ENCODE measurements around the gene DDX52. TPM values are rescaled to one million over a fixed set of nuclear protein-coding genes. Genes with fewer than 3 reads are reported as not detected.

DDX52 gene
- total RNA-seq, 4 donors from 2014 or later, result 18.1 to 20.4 (median 19.4) TPM

DNA sequence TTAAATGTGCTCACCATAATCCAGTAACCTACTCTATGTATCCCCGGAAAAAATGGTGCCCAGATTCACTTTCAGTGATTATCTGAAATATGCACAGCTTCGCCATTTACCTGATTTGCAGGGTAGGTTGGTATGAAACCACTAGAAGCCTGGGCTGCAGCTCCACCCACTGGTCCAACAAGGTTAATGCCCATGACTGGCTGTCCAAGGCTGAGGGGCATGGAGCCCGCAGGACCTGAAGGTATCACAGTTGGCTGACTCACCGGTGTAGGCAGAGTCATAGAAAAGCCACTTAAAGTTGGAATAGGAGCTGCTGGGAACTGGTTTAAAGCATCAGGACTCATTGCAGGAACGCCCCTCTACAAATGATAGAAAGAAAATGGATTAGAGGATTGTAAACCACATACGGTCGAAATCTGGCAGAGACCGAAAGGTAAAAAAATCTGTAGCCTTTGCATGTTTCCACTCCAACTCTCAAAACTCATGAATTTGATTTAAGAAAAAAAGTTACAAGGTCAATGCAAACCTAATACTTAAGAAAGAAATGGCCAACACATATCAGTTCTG is 72.6 kb downstream of the DDX52 start:
- no peak for DNase-seq (ENCODE audit: low spot score in 2 of 2)
- TF ChIP-seq CTCF (IDR thresholded peaks at IDR 0.05) (no peak), POLR2A (IDR thresholded peaks at IDR 0.05) (no peak)

GRCh38 chr17:37568350-37569053 is 74.7 kb downstream of the DDX52 start:
- intact Hi-C loops (cut with DNase I; ENCODE audit: low total_unique reads), result no loop called here
- 90 to 94% methylated on average over 2 of the region's 2 CpGs for WGBS, 2 donors
- no peak for DNase-seq (ENCODE audit: low spot score in 2 of 2)
- TF ChIP-seq CTCF (IDR thresholded peaks at IDR 0.05) (no peak), POLR2A (IDR thresholded peaks at IDR 0.05) (no peak)
- H3K4me3 ChIP-seq (ENCODE audit: low read depth, poor library complexity, severe bottlenecking), result no peak overlapping the region

More for the DNA sequence above, 72.6 kb downstream of the DDX52 start:
- 81 to 85% methylated on average over 8 of the region's 8 CpGs for WGBS, 2 donors
- intact Hi-C loops (cut with DNase I; ENCODE audit: low total_unique reads), result no loop called here
- H3K4me3 ChIP-seq (ENCODE audit: low read depth, poor library complexity, severe bottlenecking), result no peak overlapping the region

GRCh38 chr17:37567538-37567937 is 75.7 kb downstream of the DDX52 start:
- TF ChIP-seq POLR2A (IDR thresholded peaks at IDR 0.05) (no peak), CTCF (IDR thresholded peaks at IDR 0.05) (no peak)
- H3K4me3 ChIP-seq (ENCODE audit: low read depth, poor library complexity, severe bottlenecking), result no peak overlapping the region
- WGBS, 2 donors, result 82 to 85% methylated on average over 4 of the region's 4 CpGs
- no peak for DNase-seq (ENCODE audit: low spot score in 2 of 2)
- intact Hi-C loops (cut with DNase I; ENCODE audit: low total_unique reads), result no loop called here

DNA sequence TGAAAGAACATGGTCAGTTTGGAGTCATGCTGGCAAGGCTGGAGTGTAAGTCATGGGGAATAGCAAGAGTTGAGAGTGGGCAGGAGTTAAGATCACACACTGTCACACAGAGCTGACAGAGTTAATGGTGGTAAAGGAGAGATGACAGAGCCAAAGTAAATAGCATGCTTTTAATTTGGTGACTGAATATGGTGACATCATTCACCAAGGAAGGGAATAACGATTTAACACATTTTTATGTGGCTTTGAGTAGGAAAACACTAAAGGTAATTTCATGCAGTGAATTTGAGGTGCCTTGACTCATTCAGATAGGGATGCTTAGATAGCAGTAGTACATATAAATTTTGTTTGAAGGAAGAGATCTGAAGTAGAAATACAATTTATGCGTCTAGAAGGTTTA is 76.1 kb downstream of the DDX52 start:
- no peak overlapping the region for H3K4me3 ChIP-seq (ENCODE audit: low read depth, poor library complexity, severe bottlenecking)
- no peak for TF ChIP-seq POLR2A (IDR thresholded peaks at IDR 0.05)
- no peak for TF ChIP-seq CTCF (IDR thresholded peaks at IDR 0.05)
- no peak for DNase-seq (ENCODE audit: low spot score in 2 of 2)
- WGBS, 2 donors, result 67 to 73% methylated on average over 2 of the region's 2 CpGs
- intact Hi-C loops (cut with DNase I; ENCODE audit: low total_unique reads), result no loop called here

GRCh38 chr17:37564252-37564651 is 79.0 kb downstream of the DDX52 start:
- intact Hi-C loops (cut with DNase I; ENCODE audit: low total_unique reads), result no loop called here
- no peak for TF ChIP-seq POLR2A (IDR thresholded peaks at IDR 0.05)
- TF ChIP-seq CTCF (IDR thresholded peaks at IDR 0.05), result no peak
- WGBS, 2 donors, result 89 to 96% methylated on average over 3 of the region's 3 CpGs
- no peak overlapping the region for H3K4me3 ChIP-seq (ENCODE audit: low read depth, poor library complexity, severe bottlenecking)
- DNase-seq (ENCODE audit: low spot score in 2 of 2), result no peak

Data from lower leg skin (tissue), 4 donors.